B cell (primary cell): ENCODE results near the gene SNRPE. TPM values are rescaled to one million over a fixed set of nuclear protein-coding genes. Genes with fewer than 3 reads are reported as not detected.

Experiments used
- ATAC-seq: fragments of 200-7000 bp; cut with Tn5 transposase; one replicate; pipeline ENCODE4 v1.10.0; 2021; ENCODE audit warnings: low read depth, mild to moderate bottlenecking, moderate number of reproducible peaks, moderate library complexity
- CTCF ChIA-PET: fragments of 350-600 bp; sonication (Branson Sonifier 250); formaldehyde crosslinking; loops from one replicate; lab custom pipeline; 2021; ENCODE audit warnings: antibody characterized with exemption, inconsistent platforms; lab: Charles Lee
- POLR2A ChIA-PET: fragments of 350-600 bp; sonication (Branson Sonifier 250); formaldehyde crosslinking; loops from one replicate; lab custom pipeline; 2021; ENCODE audit warnings: antibody characterized with exemption; lab: Charles Lee
- DNase-seq: peaks from one replicate; pipeline ENCODE4 v3.0.0; 2013
- H2AFZ ChIP-seq: 2 replicates; pipeline ENCODE4 v1.6.1; 2012; ENCODE audit warnings: mild to moderate bottlenecking, low read depth, low read length; ENCODE audit not compliant: insufficient read depth, poor library complexity, severe bottlenecking
- H3K27ac ChIP-seq, 2 donors: 1 replicate in 1 of 2; 2 replicates in 1 of 2; pipeline ENCODE4 v1.5.1; 2012 to 2013; ENCODE audit warnings: low read length in 2 of 2, mild to moderate bottlenecking in 2 of 2, moderate library complexity in 1 of 2
- H3K27me3 ChIP-seq, 4 experiments: fragments of 200-600 bp in 1 of 4; sonication (generic) in 1 of 4; replicated peaks in 1 of 4; 1 replicate in 2 of 4; 2 replicates in 2 of 4; pipeline versions ENCODE4 v1.6.1 to v1.7.0; 2013 to 2016; ENCODE audit warnings: low read length in 3 of 4, mild to moderate bottlenecking in 2 of 4, mixed read lengths in 1 of 4, moderate library complexity in 1 of 4; ENCODE audit not compliant: insufficient read depth in 4 of 4, control insufficient read depth in 3 of 4; ENCODE audit errors: control extremely low read depth in 1 of 4
- H3K36me3 ChIP-seq, 2 experiments: replicated peaks in 1 of 2; 1 replicate in 1 of 2; 2 replicates in 1 of 2; pipeline versions ENCODE4 v1.6.1 to v1.7.1; 2013; ENCODE audit warnings: low read length in 1 of 2; ENCODE audit not compliant: insufficient read depth in 2 of 2, control insufficient read depth in 1 of 2; ENCODE audit errors: control extremely low read depth in 1 of 2, extremely low read depth in 1 of 2
- H3K4me1 ChIP-seq, 2 donors: fragments of 200-600 bp in 1 of 2; sonication (generic) in 1 of 2; 1 replicate in 1 of 2; 2 replicates in 1 of 2; pipeline versions ENCODE4 v1.5.1 to v1.6.1; 2013 to 2017; ENCODE audit warnings: low read length in 2 of 2; ENCODE audit not compliant: control insufficient read depth in 2 of 2, insufficient read depth in 2 of 2
- H3K4me2 ChIP-seq: replicated peaks from 2 replicates; pipeline ENCODE3; 2012; ENCODE audit warnings: mild to moderate bottlenecking, low read depth, low read length; ENCODE audit not compliant: poor library complexity, severe bottlenecking
- H3K4me3 ChIP-seq, 5 experiments: fragments of 200-600 bp in 1 of 5; sonication (generic) in 1 of 5; 1 replicate in 3 of 5; 2 replicates in 2 of 5; pipeline versions ENCODE4 v1.5.1 to v1.7.0; 2011 to 2016; ENCODE audit warnings: low read length in 4 of 5, mild to moderate bottlenecking in 4 of 5, low read depth in 2 of 5, control low read depth in 1 of 5, moderate library complexity in 1 of 5; ENCODE audit not compliant: insufficient read depth in 1 of 5; ENCODE audit errors: control extremely low read depth in 1 of 5, extremely low read depth in 1 of 5
- H3K79me2 ChIP-seq: fragments of 200-600 bp; sonication (generic); one replicate; pipeline ENCODE4 v1.6.0; 2016; ENCODE audit warnings: low read length; ENCODE audit not compliant: control insufficient read depth, insufficient read depth
- H3K9ac ChIP-seq: fragments of 200-600 bp; sonication (generic); 2 replicates; pipeline ENCODE4 v1.6.1; 2017; ENCODE audit warnings: mild to moderate bottlenecking, low read length, moderate library complexity
- H3K9me3 ChIP-seq, 3 donors: one replicate each; pipeline versions ENCODE4 v1.6.1 to v1.7.1; 2013; ENCODE audit warnings: low read length in 2 of 3; ENCODE audit not compliant: control insufficient read depth in 2 of 3, insufficient read depth in 1 of 3; ENCODE audit errors: control extremely low read depth in 1 of 3
- H4K20me1 ChIP-seq: 2 replicates; pipeline ENCODE4 v1.6.0; 2012; ENCODE audit warnings: mild to moderate bottlenecking, low read length; ENCODE audit not compliant: insufficient read depth, control insufficient read depth, poor library complexity, severe bottlenecking
- H3K27ac Mint-ChIP-seq: one replicate; pipeline ENCODE4 v1.8.0; 2021; ENCODE audit warnings: mixed read lengths
- H3K27me3 Mint-ChIP-seq: one replicate; pipeline ENCODE4 v1.8.0; 2021; ENCODE audit warnings: mixed read lengths
- H3K4me1 Mint-ChIP-seq: one replicate; pipeline ENCODE4 v1.8.0; 2021; ENCODE audit warnings: mixed read lengths
- H3K4me3 Mint-ChIP-seq: one replicate; pipeline ENCODE4 v1.8.0; 2021; ENCODE audit warnings: mixed read lengths
- H3K9me3 Mint-ChIP-seq: one replicate; pipeline ENCODE4 v1.8.0; 2022; ENCODE audit warnings: mixed read lengths; ENCODE audit not compliant: insufficient read depth
- CTCF ChIP-seq: fragments of 200-600 bp; IDR thresholded peaks from one replicate; pipeline ENCODE4 v1.8.0; 2022; ENCODE audit warnings: antibody characterized with exemption, mild to moderate bottlenecking
- EZH2 ChIP-seq: IDR thresholded peaks from 2 replicates; pipeline ENCODE4 v1.6.1; 2012; ENCODE audit warnings: borderline replicate concordance, low read depth, mild to moderate bottlenecking, moderate library complexity, low read length; ENCODE audit not compliant: insufficient read depth, poor library complexity, severe bottlenecking
- WGBS: methylation state at CpG from one replicate; pipeline ENCODE4 v1.1.5; 2013; ENCODE audit warnings: missing lambda C conversion rate; ENCODE audit not compliant: insufficient coverage; 5-methylcytosine and 5-hydroxymethylcytosine counted together
- intact Hi-C: fragments of 100-400 bp; cut with micrococcal nuclease; formaldehyde crosslinking; loops from one replicate; pipeline ENCODE4 v1.10.0; 2022
- polyA plus RNA-seq: library from polyadenylated mRNA; depleted of rRNA; stranded (reverse); fragments of >200 nt; gene quantifications from 2 replicates; pipeline ENCODE4 v1.2.3, GENCODE V29; 2012
- total RNA-seq, 2 donors: library from RNA; stranded (reverse); fragments of 120-200 nt in 1 of 2; gene quantifications; 1 replicate in 1 of 2; 2 replicates in 1 of 2; pipeline versions ENCODE4 v1.2.3 to v1.2.4, GENCODE V29; 2013 to 2022

SNRPE gene
- total and polyA plus RNA-seq, 2 donors (not counting 1 experiment from before 2014, with no cell fraction given), result 76.9 to 80.8 TPM

- peaks cover 0 to 3% (median 0%) of the 10 kb centered on the region in 4 experiments for H3K27me3 ChIP-seq
- Mint-ChIP-seq H3K4me3 (no peak overlapping the region), H3K4me1 (no peaks in the 10 kb centered on the region), H3K9me3 (no peaks in the 10 kb centered on the region), H3K27me3 (peaks cover 7% of the 10 kb centered on the region), H3K27ac (no peak overlapping the region)
- CTCF ChIA-PET, result no interaction called here
- intact Hi-C loops, result no loop called here
- H3K4me1 ChIP-seq, result no peaks in the 10 kb centered on the region
- no peak overlapping the region for H3K9ac ChIP-seq
- no peak overlapping the region for H3K4me2 ChIP-seq
- H3K9me3 ChIP-seq, result no peaks in the 10 kb centered on the region
- H4K20me1 ChIP-seq, result no peaks in the 10 kb centered on the region
- H3K36me3 ChIP-seq, result no peaks in the 10 kb centered on the region
- 100% methylated on average over 1 of the region's 5 CpGs for WGBS
- H3K4me3 ChIP-seq, result no peak overlapping the region
- H3K79me2 ChIP-seq, result no peaks in the 10 kb centered on the region
- POLR2A ChIA-PET, result no interaction called here
- H3K27ac ChIP-seq, result no peak overlapping the region
- TF ChIP-seq CTCF (no peak), EZH2 (no peak)
- DNase-seq (no peak), ATAC-seq (no peak)
- H2AFZ ChIP-seq, result no peak overlapping the region
These were observed 50.4 kb downstream of the SNRPE start for GRCh38 chr1:203911806-203912205.

- ATAC-seq (no peak), DNase-seq (no peak)
- Histone ChIP-seq H3K4me1 (no peaks in the 10 kb centered on the region), H2AFZ (no peak overlapping the region), H3K9me3 (no peaks in the 10 kb centered on the region), H3K79me2 (no peaks in the 10 kb centered on the region), H3K27me3 (peaks cover 0 to 3% (median 0%) of the 10 kb centered on the region in 4 experiments), H3K27ac (no peak overlapping the region), H3K4me3 (no peak overlapping the region), H4K20me1 (no peaks in the 10 kb centered on the region), H3K4me2 (no peak overlapping the region), H3K9ac (no peak overlapping the region), H3K36me3 (no peaks in the 10 kb centered on the region)
- H3K27me3 Mint-ChIP-seq, result peaks cover 7% of the 10 kb centered on the region
- 100% methylated on average over 1 of the region's 3 CpGs for WGBS
- no peaks in the 10 kb centered on the region for H3K9me3 Mint-ChIP-seq
- ChIA-PET POLR2A (no interaction called here), CTCF (no interaction called here)
- no peak overlapping the region for H3K4me3 Mint-ChIP-seq
- intact Hi-C loops, result no loop called here
- TF ChIP-seq CTCF, result no peak
- no peak for TF ChIP-seq EZH2
- H3K27ac Mint-ChIP-seq, result no peak overlapping the region
- H3K4me1 Mint-ChIP-seq, result no peaks in the 10 kb centered on the region
These were observed 51.7 kb downstream of the SNRPE start for GRCh38 chr1:203913073-203913521.
